ENCODE data around the gene TSHZ2. TPM values are rescaled to one million over a fixed set of nuclear protein-coding genes. Genes with fewer than 3 reads are reported as not detected.

TSHZ2 gene
- total and polyA plus RNA-seq, 2 of the 4 experiments (the other 2 are of a cell fraction) = under 0.01 to 0.02 TPM

GRCh38 chr20:53040693-53041589 is 68.8 kb downstream of the TSHZ2 start:
- H3K27ac ChIP-seq (ENCODE audit: insufficient read depth, low read length) = no peak overlapping the region
- in situ Hi-C loops (cut with MboI; ENCODE audit: low sequenced_read_pairs) = no loop called here
- no peak overlapping the region for H2BK20ac ChIP-seq (ENCODE audit: low read depth, low read length)
- H3K9me3 ChIP-seq (ENCODE audit: control insufficient read depth, insufficient read depth, low read length) = peaks cover 7% of the 10 kb centered on the region; the same call in 1 of the 2 replicates
- 52% methylated on average over 3 of the region's 14 CpGs; no CpG with 5 or more reads in 1 of the 2 experiments for WGBS, 2 experiments (ENCODE audit: extremely low coverage in 2 of 2, insufficient read length in 1 of 2)
- ATAC-seq (ENCODE audit: low read depth) = no peak
- H4K20me1 ChIP-seq (ENCODE audit: insufficient read depth, low read length) = no peaks in the 10 kb centered on the region
- no peak overlapping the region for H3K4ac ChIP-seq (ENCODE audit: low read depth, low read length)
- no peak overlapping the region for H4K8ac ChIP-seq (ENCODE audit: low read depth in 2 of 2, low read length in 2 of 2)
- no peak for DNase-seq
- no peaks in the 10 kb centered on the region for H3K9me1 ChIP-seq (ENCODE audit: insufficient read depth, low read length)
- no peak overlapping the region for H2BK120ac ChIP-seq (ENCODE audit: low read depth, low read length)
- H3K18ac ChIP-seq (ENCODE audit: low read depth, low read length) = no peak overlapping the region
- no peak overlapping the region for H3K23ac ChIP-seq (ENCODE audit: low read depth, low read length)
- no TSS peak for BruUV-seq (replicated peaks)
- H3K4me3 ChIP-seq (ENCODE audit: insufficient read depth, low read depth, low read length) = no peak overlapping the region
- no peak overlapping the region for H3K14ac ChIP-seq (replicated peaks; ENCODE audit: low read depth, low read length)
- no peak overlapping the region for H2BK15ac ChIP-seq (ENCODE audit: low read depth, low read length)
- H3K56ac ChIP-seq (ENCODE audit: extremely low read depth, insufficient read depth, low read length) = no peak overlapping the region
- H3K36me3 ChIP-seq (ENCODE audit: control insufficient read depth, insufficient read depth, low read length) = no peaks in the 10 kb centered on the region
- ChIA-PET POLR2A (ENCODE audit: unreplicated experiment) (no interaction called here), CTCF (no interaction called here)
- no peak overlapping the region for H3K9ac ChIP-seq (ENCODE audit: low read depth, low read length)
- H2BK5ac ChIP-seq (ENCODE audit: low read depth, low read length, poor library complexity, severe bottlenecking) = no peak overlapping the region
- H3K27me3 ChIP-seq (ENCODE audit: control insufficient read depth, insufficient read depth, low read length) = no peaks in the 10 kb centered on the region
- TF ChIP-seq POLR2A (IDR thresholded peaks at IDR 0.05; ENCODE audit: low read depth, low read length) (no peak), USF2 (IDR thresholded peaks at IDR 0.05; ENCODE audit: low read depth, low read length) (no peak), FOS (IDR thresholded peaks at IDR 0.05; ENCODE audit: low read depth, low read length) (no peak)
- no peak overlapping the region for H2AK9ac ChIP-seq (replicated peaks; ENCODE audit: low read depth, low read length, poor library complexity)
- H3K4me1 ChIP-seq (ENCODE audit: control insufficient read depth, insufficient read depth, low read length) = no peaks in the 10 kb centered on the region
- no peaks in the 10 kb centered on the region for H3K79me1 ChIP-seq (ENCODE audit: low read depth in 1 of 2, low read length in 2 of 2)
- intact Hi-C loops (cut with micrococcal nuclease) = no loop called here
- no peak overlapping the region for H2AK5ac ChIP-seq (ENCODE audit: low read depth, low read length)
- H3K4me2 ChIP-seq (ENCODE audit: low read depth, low read length) = no peak overlapping the region
- no peak overlapping the region for H2AFZ ChIP-seq (replicated peaks; ENCODE audit: low read length, poor library complexity)
- dilution Hi-C loops (cut with HindIII; ENCODE audit: low sequenced_read_pairs, unreplicated experiment) = no loop called here
- H4K5ac ChIP-seq (ENCODE audit: low read depth, low read length) = no peak overlapping the region
- no peak overlapping the region for H4K91ac ChIP-seq (ENCODE audit: insufficient read depth, low read depth, low read length)

Measured in IMR-90 (cell line).